Neural progenitor cell (in vitro differentiated cells): ENCODE measurements around the gene ZCCHC14. TPM values are rescaled to one million over a fixed set of nuclear protein-coding genes. Genes with fewer than 3 reads are reported as not detected.
"Not testable (repeated sequence)": the region's sequence is repeated elsewhere in the genome, so short reads cannot be mapped to it uniquely, and the experiment has no call there.

Experiments
- DNase-seq: peaks from one replicate; pipeline ENCODE4 v3.0.0-alpha.2; 2016; ENCODE audit warnings: low spot score
- H2AFZ ChIP-seq: fragments of 200-600 bp; sonication (generic); replicated peaks from 2 replicates; pipeline ENCODE4 v1.6.1; 2016; ENCODE audit warnings: antibody characterized with exemption
- H3F3A ChIP-seq: fragments of 200-600 bp; sonication (generic); 2 replicates; pipeline ENCODE4 v1.6.1; 2016; ENCODE audit warnings: antibody characterized with exemption, low read depth
- H3K27ac ChIP-seq: fragments of 200-600 bp; sonication (generic); 2 replicates; pipeline ENCODE4 v1.5.1; 2016; ENCODE audit warnings: mild to moderate bottlenecking
- H3K27me3 ChIP-seq: fragments of 200-600 bp; sonication (generic); 2 replicates; pipeline ENCODE4 v1.6.1; 2016; ENCODE audit warnings: mild to moderate bottlenecking, moderate library complexity
- H3K36me3 ChIP-seq: fragments of 200-600 bp; sonication (generic); 2 replicates; pipeline ENCODE4 v1.5.1; 2016
- H3K4me1 ChIP-seq: fragments of 200-600 bp; sonication (generic); 2 replicates; pipeline ENCODE4 v1.6.1; 2016; ENCODE audit warnings: mixed run types
- H3K4me2 ChIP-seq: fragments of 200-600 bp; sonication (generic); 2 replicates; pipeline ENCODE4 v1.6.1; 2016
- H3K4me3 ChIP-seq: fragments of 200-600 bp; sonication (generic); 2 replicates; pipeline ENCODE4 v1.5.1; 2016
- H3K79me2 ChIP-seq: fragments of 200-600 bp; sonication (generic); 2 replicates; pipeline ENCODE4 v1.6.1; 2016; ENCODE audit warnings: low read depth
- H3K9ac ChIP-seq: fragments of 200-600 bp; sonication (generic); 2 replicates; pipeline ENCODE4 v1.6.1; 2016
- H3K9me3 ChIP-seq: fragments of 200-600 bp; sonication (generic); 2 replicates; pipeline ENCODE4 v1.5.1; 2016; ENCODE audit warnings: low read depth
- H4K20me1 ChIP-seq: fragments of 200-600 bp; sonication (generic); 2 replicates; pipeline ENCODE4 v1.6.1; 2016; ENCODE audit warnings: low read depth
- H3K27ac Mint-ChIP-seq: 3 replicates; pipeline ENCODE4 v1.8.0; 2021; ENCODE audit warnings: mixed read lengths
- H3K27me3 Mint-ChIP-seq: 2 replicates; pipeline ENCODE4 v1.8.0; 2022; ENCODE audit warnings: low read depth, mild to moderate bottlenecking, inconsistent platforms, moderate library complexity, mixed read lengths; ENCODE audit not compliant: insufficient read depth
- H3K36me3 Mint-ChIP-seq: 3 replicates; pipeline ENCODE4 v1.8.0; 2021; ENCODE audit warnings: mixed read lengths
- H3K4me1 Mint-ChIP-seq: 3 replicates; pipeline ENCODE4 v1.8.0; 2021; ENCODE audit warnings: mixed read lengths
- H3K4me3 Mint-ChIP-seq: 3 replicates; pipeline ENCODE4 v1.8.0; 2021; ENCODE audit warnings: mild to moderate bottlenecking, moderate library complexity, mixed read lengths
- H3K9me3 Mint-ChIP-seq: 3 replicates; pipeline ENCODE4 v1.8.0; 2020; ENCODE audit warnings: mixed read lengths
- CTCF ChIP-seq: fragments of 200-600 bp; sonication (generic); IDR thresholded peaks from 2 replicates; pipeline ENCODE4 v1.5.1; 2017; ENCODE audit warnings: antibody characterized with exemption, mild to moderate bottlenecking
- EZH2 ChIP-seq: fragments of 200-600 bp; sonication (generic); IDR thresholded peaks from 2 replicates; pipeline ENCODE4 v1.6.1; 2017; ENCODE audit warnings: antibody characterized with exemption, mild to moderate bottlenecking, moderate library complexity
- EZH2phosphoT487 ChIP-seq: fragments of 200-600 bp; sonication (generic); IDR thresholded peaks from 2 replicates; pipeline ENCODE4 v1.6.1; 2017; ENCODE audit warnings: antibody characterized with exemption
- total RNA-seq: library from RNA; depleted of rRNA; stranded (reverse); fragments of >200 nt; gene quantifications from 2 replicates; pipeline ENCODE4 v1.2.3, GENCODE V29; 2015; ENCODE audit warnings: low replicate concordance

Gene ZCCHC14
- total RNA-seq, 1 donor from 2014 or later, result 10.3 TPM

- Histone ChIP-seq H3K4me1 (no peaks in the 10 kb centered on the region), H3K79me2 (no peaks in the 10 kb centered on the region), H2AFZ (no peak overlapping the region), H3K4me2 (no peak overlapping the region), H4K20me1 (no peaks in the 10 kb centered on the region), H3K9me3 (no peaks in the 10 kb centered on the region), H3K27ac (no peak overlapping the region), H3K9ac (no peak overlapping the region), H3K4me3 (no peak overlapping the region), H3K27me3 (no peaks in the 10 kb centered on the region), H3K36me3 (no peaks in the 10 kb centered on the region), H3F3A (peaks cover 12% of the 10 kb centered on the region)
- no peaks in the 10 kb centered on the region for H3K9me3 Mint-ChIP-seq
- DNase-seq, result no peak
- no peak overlapping the region for H3K4me3 Mint-ChIP-seq
- no peaks in the 10 kb centered on the region for H3K27me3 Mint-ChIP-seq
- no peaks in the 10 kb centered on the region for H3K36me3 Mint-ChIP-seq
- no peak for TF ChIP-seq EZH2
- TF ChIP-seq CTCF, result no peak
- no peak for TF ChIP-seq EZH2phosphoT487
- no peak overlapping the region for H3K27ac Mint-ChIP-seq
- peaks cover 3% of the 10 kb centered on the region for H3K4me1 Mint-ChIP-seq
These were observed 13.9 kb upstream of the ZCCHC14 start for GRCh38 chr16:87506423-87507350.

- H3K36me3 Mint-ChIP-seq, result no peaks in the 10 kb centered on the region
- TF ChIP-seq CTCF (no peak), EZH2 (no peak), EZH2phosphoT487 (no peak)
- Histone ChIP-seq H2AFZ (no peak overlapping the region), H4K20me1 (no peaks in the 10 kb centered on the region), H3K36me3 (no peaks in the 10 kb centered on the region), H3K9ac (no peak overlapping the region), H3F3A (peaks cover 17% of the 10 kb centered on the region), H3K4me3 (no peak overlapping the region), H3K27ac (no peak overlapping the region), H3K9me3 (no peaks in the 10 kb centered on the region), H3K4me1 (no peaks in the 10 kb centered on the region), H3K79me2 (no peaks in the 10 kb centered on the region), H3K27me3 (no peaks in the 10 kb centered on the region), H3K4me2 (no peak overlapping the region)
- H3K4me3 Mint-ChIP-seq, result no peak overlapping the region
- H3K9me3 Mint-ChIP-seq, result no peaks in the 10 kb centered on the region
- H3K27me3 Mint-ChIP-seq, result no peaks in the 10 kb centered on the region
- DNase-seq, result no peak
- no peak overlapping the region for H3K27ac Mint-ChIP-seq
- H3K4me1 Mint-ChIP-seq, result peaks cover 3% of the 10 kb centered on the region
These were observed 13.0 kb upstream of the ZCCHC14 start for GRCh38 chr16:87505834-87506233.

- H3K9me3 ChIP-seq, H3K36me3 ChIP-seq, H3K9ac ChIP-seq, H3K27ac Mint-ChIP-seq, H3K4me1 Mint-ChIP-seq, H3K36me3 Mint-ChIP-seq, H4K20me1 ChIP-seq, H3K27me3 ChIP-seq, H3K27me3 Mint-ChIP-seq, H3K27ac ChIP-seq, H3K79me2 ChIP-seq, H2AFZ ChIP-seq, H3K4me3 ChIP-seq, H3K4me3 Mint-ChIP-seq, H3K4me2 ChIP-seq, DNase-seq, H3K4me1 ChIP-seq, H3K9me3 Mint-ChIP-seq: not testable (repeated sequence)
- H3F3A ChIP-seq, result peaks cover 17% of the 10 kb centered on the region
These were observed 10.6 kb upstream of the ZCCHC14 start for GRCh38 chr16:87503232-87503937.
